Measurements from ENCODE around the gene ANKLE1. TPM values are rescaled to one million over a fixed set of nuclear protein-coding genes. Genes with fewer than 3 reads are reported as not detected.

Gene ANKLE1
- total RNA-seq, 1 donor from 2014 or later, result 0.23 TPM

DNA sequence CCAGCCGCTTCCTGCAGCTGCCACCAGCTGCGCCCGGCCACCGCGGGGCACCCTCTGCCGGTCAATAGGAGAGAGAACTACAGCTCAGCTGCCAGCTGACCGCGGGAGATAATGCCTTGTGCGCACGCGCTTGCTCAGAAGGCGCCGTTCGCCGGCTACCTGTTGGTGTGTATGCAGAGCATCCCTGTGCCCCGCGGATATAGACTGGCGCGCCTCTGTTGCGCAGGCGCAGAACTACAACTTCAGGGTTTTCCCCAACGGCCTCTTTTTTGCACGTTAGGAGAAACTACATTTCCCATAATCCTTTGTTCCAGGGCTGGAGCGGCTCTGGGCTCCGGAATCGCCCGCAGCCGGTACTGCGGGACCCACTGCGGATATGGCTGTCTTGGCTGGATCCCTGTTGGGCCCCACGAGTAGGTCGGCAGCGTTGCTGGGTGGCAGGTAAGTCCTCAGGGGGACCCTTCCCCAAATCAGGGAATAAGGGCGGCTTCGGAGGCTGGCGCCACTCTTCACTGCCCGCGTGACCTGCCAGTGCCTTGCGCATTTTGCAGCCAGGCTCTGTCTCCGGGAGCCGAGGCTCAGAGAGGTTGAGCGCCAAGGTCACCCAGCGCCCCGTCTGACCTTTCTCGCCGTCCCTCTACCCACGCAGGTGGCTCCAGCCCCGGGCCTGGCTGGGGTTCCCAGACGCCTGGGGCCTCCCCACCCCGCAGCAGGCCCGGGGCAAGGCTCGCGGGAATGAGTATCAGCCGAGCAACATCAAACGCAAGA lies 24.0 kb downstream of the ANKLE1 start, which contains the start of gene MRPL34:
MRPL34 (plus strand) TSS at position 356 of the 768 bp plus-strand sequence; CDS start at position 377, 21 bp downstream.
- DNase-seq (ENCODE audit: low spot score), result peak; percentile 98

DNA sequence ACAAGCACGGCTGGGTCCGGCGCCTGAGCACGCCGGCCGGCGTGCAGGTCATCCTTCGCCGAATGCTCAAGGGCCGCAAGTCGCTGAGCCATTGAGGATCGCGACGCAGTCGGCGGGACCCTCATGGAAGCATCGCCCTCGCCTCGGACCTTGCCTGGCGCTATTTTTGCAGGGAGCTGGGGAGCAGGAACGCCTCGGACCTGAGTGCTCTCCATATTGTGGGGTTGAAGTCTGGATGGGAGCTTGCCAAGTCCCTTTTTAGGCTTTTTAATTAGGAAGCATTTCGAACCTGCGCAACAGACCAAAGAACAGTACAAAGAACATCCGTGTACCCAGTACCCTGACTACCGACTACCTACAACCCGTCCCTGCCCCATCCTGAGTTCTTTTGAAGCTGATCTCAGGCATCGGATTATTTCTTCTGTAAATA lies 24.6 kb downstream of the ANKLE1 start:
- no peak for DNase-seq (ENCODE audit: low spot score)

DNA sequence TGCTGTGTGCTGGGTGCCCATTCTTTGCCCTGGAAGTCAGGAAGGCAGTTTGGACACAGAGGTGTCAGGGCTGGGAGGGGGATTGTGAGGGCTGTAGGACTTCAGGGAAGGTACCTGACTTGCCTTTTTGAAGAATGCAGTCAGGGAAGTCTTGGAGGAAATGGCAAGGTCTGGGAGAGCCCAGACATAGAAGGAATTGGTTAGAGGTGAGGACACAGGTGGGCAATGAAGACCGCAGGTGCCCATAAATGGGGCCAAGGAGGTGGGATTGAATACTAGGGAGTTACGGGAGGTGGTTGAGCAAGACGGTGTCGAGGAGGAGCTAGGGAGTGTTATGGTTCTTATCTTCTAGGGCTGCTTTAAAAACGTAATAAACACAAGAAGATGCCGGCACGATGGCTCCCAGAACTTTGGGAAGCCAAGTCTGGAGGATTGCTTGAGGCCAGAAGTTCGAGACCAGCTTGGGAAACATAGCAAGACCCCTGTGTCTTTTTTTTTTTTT lies 26.2 kb downstream of the ANKLE1 start:
- DNase-seq (ENCODE audit: low spot score), result no peak

DNA sequence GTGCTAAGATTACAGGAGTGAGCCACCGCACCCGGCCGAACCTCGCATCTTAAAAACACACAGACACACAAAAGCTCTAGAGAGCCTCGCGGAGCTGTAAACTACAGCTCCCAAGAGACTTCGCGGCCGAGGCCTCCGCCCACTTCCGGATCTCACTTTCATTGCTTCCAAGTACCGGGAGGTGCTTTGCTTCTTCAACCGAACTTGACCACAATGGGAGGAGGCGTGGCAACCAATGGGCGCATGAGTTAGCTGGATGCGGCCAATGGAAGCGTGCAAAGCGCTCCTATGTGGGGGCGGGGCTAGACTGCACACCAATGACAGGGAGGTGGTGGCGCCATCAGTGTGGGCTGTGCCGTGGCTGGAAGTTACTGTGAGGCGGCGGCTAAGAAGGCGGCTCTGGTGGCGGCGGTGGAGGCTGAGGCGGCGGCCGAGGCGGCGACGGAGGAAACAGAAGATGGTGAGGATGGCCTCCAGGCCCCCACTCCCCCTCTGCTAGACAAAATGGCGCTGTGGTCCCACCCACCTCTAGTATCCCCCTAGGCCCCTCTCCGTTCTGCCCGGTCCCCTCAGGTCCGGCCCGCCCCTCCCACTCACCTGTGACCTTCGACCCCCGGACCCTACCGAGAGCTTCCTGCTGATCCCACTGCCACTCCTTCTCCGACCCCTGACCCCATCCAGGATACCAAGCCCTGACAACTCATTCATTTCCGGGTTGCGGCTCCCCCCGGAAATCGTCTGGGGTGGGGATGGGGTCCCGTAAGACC lies 27.7 kb downstream of the ANKLE1 start, which contains the start of gene DDA1:
DDA1 (plus strand) TSS at position 366 of the 767 bp plus-strand sequence; CDS start at position 458, 92 bp downstream.
- peak; percentile 99 for DNase-seq (ENCODE audit: low spot score)

DNA sequence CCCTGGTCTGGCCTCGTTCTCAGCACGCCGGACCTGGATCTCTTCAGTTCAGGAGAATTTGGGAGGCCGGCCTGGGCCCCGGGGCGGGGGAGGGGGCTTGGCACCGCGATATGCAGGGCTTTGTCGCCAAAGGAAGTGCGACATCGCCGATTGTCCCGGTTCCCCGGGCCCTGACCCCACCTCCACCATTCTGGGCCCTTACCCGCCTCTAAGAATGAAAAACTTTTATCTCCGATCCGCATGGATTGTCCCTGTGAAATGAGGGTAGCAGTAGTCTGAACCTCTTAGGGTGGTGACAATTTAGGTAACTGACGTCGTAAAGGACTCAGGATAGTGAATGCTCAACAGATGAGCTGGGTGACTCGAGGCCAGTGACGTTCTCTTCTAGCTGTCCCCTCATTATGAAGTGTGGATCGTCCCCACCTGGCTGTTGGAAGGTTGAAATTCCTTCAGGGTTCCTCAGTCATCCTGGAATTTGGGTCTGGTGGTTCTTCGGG lies 28.3 kb downstream of the ANKLE1 start:
- DNase-seq (ENCODE audit: low spot score), result no peak

DNA sequence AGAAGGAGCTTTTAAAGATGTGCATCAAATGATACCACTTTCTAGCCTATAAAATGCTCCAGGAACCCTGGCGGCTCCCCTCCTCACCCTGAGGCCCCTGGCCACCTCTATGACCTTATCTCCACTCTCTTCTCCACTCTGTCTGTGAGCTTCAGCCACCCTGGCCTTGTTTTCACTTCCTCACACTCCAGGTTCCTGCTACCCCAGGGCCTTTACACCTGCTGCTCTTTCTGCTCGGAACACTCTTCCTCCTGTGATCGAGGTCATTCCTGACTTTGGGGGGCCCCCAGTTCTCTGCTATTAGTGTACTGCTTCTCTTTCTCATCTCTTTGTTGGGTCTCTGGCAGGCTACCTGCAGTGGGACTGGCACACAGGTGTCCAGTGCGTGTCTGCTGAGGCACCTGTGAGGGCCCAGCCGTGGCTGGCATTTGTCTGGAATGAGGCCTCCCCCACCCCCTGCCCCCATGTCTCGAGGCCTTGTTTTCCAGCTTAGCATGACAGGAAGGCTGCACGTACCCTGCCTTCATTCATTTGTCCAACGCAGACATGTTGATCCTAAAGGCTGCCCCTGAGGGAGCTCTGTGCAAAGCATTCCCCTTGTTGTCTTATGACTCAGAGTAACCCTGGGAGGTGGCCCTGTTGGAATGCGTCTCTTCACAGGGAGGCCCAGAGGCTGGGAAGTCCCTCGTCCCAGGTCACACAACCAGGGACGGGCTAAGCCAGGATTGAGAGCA lies 29.9 kb downstream of the ANKLE1 start:
- no peak for DNase-seq (ENCODE audit: low spot score)

DNA sequence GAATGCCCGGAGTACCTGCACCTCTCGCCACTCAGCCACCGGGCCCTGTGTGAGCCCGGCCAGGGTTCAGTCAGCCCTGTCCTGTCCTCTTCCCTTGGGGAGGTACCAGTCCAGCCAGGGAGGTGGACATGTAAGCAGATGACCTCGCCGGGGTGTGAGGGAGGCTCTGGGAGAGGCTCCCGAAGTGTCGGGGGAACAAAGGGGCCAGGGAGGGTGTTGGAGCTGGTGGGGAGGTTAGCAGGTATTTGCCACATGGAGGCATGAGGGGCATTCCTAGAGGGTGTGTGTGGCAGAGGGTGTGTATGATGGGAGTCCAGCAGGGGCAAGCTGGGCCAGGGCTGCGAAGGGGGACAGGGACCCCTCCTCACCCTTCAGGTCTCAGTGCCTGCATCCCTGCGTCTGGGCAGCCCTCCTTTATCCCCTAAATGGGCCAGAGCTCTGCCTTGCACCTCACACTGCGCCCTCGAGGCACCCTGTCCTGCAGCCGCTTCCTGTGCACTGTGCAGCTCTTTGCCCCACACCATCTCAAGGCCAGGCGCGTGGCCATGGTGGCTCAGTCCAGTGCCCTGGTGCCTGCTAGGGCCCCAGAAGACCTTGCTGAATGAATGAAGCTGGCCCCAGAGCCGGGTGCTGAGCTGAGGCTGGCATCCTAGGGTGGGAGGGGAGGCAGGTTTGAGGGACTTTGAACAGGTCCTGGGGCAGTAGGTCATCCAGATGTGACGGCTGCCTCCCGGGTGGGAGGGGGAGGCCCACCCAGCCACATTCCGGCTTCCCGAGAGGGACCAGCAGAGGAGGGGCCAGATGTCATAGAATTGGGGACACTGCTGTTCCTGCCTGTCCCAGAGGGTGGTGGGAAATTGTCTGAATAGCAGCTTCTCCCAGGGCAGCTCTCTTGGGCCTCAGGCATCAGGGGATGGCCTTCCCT lies 30.8 kb downstream of the ANKLE1 start:
- no peak for DNase-seq (ENCODE audit: low spot score)

DNA sequence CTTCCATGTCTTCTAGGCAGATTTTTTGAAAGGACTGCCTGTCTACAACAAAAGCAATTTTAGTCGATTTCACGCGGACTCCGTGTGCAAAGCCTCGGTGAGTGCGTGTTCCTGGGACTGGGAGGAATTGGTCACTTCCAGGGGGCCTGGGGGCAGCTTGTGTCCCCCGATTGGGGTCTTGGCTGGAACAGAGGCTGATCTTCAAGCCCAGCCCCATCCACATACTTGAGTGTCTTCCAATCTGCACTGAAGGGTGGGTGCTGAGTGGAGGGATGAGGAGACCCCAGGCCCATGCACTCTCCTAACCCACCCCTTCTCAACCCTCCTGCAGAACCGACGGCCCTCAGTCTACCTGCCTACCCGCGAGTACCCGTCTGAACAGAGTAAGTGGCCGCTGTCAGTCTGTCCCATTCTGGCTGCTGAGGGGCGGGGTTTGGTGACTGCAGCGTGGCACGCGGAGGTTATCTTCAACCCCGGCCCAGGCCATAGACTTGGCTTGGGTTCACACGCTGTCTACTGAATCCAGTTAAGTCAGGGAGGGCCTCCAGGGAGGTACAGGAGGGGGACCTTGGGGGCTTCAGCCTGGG lies 32.4 kb downstream of the ANKLE1 start:
- DNase-seq (ENCODE audit: low spot score), result no peak

DNA sequence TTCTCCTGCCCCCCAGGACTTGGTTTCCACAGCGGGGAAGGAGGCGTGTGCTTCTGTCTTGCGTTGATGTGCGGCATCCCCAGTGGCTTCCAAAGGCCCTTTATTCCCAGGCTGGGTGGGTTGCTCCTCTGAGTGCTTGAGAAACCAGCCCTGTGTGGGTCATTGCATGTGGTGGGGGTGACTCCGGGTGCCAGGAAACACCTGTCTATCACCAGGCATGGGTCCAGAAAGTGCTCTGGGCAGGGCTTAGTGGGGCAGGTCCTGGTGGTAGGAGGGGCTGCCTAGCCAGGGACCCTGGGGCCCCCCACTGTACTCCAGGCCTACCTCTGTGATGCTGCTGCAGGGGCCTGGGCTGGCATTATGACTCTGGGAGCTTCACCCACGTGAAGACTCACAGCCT lies 37.3 kb downstream of the ANKLE1 start:
- DNase-seq (ENCODE audit: low spot score), result no peak

DNA sequence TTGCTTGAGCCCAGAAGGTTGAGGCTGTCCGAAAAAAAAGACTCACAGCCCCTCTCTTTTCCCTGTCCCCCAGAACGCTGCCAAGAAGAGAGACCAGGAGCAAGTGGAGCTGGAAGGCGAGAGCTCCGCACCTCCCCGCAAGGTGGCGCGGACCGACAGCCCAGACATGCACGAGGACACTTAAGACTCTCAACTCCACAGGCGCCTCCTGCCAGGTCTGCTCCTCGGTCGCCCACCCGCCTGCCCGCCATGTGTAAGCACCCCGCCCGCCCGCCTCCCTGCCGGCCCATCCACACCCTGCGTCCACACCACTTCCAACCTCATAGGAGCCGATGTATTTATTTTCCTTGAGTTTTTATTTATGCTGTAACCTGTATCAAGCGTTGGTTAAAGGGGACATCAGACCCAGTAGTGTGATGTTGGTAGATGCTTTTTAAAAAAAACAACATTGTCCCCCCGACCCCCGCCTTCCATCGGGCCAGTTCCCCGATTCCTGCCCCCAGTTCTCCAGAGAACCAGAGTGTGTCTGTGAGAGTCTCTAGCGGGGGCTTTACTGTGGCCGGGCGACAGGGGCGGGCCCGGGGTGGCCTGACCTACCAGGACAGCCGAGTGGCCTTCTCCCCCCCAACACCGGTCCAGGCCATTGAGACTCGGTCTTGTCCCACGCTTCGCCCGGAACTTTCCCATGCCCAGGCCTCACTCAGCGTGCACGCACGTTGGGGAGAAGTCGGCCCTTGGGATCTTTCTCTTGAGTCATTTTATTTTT lies 38.0 kb downstream of the ANKLE1 start:
- no peak for DNase-seq (ENCODE audit: low spot score)

DNA sequence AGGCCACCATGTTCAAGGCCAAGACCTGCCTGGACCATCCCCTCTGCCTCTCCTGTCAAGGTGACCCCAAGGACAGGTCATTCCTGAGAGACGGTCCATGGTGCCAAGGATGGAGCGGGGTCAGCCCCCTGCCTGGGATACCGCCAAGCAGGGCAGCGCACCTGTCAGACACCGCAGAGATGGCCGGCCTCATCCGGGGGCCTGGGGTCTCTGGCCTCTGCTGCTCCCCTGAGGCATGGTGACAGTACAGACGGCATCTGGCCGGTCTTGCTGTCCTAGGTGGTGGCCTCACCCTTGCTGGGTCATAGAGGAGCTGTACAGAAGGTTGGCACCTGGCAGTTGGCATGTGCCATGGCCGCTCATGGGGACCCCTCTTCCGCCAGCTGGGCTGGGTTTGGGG lies 38.7 kb downstream of the ANKLE1 start:
- no peak for DNase-seq (ENCODE audit: low spot score)

DNA sequence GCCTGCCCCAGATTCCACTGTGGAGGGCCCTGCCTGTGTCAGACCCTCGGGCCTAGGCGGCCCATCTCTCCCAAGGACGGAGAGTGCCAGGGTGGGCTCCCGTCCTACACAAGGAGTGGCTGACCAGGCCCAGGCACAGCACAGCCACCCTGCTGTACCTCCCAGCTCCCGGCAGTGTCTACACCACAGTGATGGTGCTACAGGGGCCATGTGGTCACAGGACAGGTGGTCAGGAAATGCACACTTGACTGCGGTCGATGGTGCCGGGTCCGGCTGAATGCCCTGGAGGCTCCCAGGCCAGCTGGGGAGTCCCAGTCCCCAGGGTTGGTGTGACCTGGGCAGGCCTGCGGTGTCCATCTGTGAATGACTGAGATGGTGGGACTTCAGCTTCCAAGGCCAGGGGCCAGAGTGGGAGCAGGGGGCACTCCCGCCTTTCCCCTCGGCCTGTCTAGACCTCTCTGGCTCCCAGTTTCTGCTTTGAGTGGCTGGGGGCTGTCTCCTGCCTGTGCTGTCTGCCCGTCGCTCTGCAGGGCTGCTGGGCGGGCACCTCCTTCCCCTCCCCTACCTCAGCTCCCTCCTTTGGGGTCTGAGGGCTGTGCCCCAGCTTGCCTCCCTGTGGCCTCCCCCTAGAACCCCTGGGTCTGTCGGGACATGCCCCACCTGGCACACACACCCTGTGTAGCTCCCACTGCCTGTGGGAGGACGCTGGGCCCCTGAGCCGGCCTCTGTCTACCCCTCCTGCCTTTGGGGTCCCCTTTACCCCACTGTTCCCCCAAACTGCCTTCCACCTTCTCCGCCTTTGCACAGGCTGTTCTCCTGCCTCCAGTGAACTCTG lies 40.2 kb downstream of the ANKLE1 start:
- no peak for DNase-seq (ENCODE audit: low spot score)

DNA sequence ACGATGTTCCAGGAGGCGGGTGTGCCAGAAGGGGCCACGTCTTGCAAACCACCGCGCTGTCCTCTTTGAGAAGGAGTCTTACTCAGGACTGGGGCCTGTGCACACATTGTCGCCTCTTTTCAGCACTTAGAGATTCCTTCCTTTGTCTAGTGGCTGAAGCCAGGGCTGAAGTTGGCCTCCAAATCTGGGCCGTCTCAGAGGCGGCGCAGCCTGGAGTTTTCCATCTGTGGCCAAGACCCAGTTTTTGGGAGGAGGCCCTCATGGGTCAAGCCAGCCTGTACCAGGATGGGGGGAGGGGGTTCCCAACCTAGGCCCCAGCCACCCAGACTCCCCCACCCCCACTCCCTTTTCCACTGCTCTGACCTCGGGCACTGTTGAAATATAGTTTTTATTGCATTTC lies 41.2 kb downstream of the ANKLE1 start:
- DNase-seq (ENCODE audit: low spot score), result no peak

DNA sequence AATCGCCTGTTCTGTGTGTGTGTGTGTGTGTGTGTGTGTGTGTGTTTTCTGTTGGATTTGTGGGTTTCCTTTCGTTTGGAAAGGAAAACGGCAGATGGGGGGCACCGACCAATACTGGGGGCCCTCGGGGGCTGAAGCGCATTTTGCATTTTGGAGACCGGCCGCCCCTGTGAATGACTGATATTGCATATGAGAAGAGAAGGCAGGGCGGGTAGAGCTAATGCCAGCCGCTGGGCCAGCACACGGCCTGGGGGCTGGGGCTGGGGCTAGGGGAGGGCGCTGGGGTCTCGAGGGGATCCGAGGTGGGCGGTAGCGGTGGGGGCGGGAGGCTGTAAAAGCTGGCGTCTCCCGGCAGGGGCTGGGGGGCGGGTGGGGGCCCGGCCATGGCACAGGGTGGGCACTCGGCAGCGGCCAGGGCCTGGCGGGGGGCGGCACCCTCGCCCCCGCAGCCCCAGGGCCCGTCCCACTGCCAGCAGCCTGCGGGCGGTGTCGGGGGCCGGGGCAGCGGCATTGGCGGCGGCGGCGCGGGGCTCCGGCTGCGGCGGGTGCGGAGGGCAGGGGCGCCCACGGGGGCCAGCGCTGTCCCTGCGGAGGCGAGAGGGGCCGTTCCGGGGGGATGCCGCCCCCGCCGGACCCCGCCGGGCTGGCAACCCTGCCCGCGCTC lies 41.7 kb downstream of the ANKLE1 start:
- DNase-seq (ENCODE audit: low spot score), result no peak

DNA sequence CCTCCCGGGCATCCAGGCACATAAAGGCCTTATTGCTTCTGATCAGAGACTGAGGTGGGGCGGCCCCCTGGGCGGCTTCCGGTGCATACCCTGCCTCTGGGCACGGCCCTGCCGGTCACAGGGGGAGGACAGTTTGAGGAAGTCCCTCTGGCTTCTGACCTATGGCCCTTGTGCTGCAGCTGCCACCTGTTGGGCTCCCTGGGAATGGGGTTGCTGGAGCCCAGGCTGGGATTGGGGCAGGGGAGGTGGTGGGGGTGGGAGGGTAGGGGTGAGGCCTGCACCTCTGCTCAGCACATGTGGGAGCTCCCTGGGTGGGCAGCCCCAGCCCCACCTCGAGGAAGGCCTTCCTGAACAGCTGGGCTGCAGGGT lies 42.2 kb downstream of the ANKLE1 start:
- no peak for DNase-seq (ENCODE audit: low spot score)

DNA sequence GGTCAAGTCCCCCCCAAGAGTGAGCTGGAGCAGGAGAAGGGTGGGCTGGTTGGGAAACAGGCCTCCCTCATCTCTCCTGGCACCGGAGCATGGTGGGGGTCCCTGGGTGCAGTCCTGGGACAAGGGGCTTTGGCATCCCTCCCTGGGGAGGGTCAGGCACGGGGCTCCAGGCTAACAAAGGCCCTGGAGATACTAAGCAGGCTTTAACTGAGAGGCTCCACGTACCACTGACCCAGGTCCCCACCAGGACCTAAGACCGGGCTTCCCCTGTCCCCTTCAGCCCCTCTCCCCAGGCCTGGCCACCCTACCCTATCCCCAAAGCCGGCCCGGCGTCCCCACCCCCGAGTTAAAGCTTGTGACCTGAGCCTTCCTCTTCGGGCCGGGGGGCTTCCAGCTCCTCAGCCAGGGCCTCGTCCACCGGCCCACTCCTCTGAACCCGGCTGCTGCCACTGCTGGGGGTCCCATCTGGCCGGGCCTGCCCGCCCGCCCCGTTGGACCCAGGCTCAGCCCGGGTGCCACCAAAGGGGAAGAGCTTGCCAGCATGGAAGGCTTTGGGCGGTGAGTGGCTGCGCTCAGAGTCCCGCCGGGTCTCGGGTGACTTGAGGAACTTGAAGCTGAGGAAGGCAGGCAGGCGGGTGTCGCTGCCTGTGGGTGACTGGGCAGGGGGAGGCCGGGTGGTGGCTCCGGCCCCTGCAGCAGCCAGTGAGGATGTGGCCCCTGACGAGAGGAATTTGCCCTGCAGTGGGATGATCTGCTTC lies 42.8 kb downstream of the ANKLE1 start:
- DNase-seq (ENCODE audit: low spot score), result no peak

DNA sequence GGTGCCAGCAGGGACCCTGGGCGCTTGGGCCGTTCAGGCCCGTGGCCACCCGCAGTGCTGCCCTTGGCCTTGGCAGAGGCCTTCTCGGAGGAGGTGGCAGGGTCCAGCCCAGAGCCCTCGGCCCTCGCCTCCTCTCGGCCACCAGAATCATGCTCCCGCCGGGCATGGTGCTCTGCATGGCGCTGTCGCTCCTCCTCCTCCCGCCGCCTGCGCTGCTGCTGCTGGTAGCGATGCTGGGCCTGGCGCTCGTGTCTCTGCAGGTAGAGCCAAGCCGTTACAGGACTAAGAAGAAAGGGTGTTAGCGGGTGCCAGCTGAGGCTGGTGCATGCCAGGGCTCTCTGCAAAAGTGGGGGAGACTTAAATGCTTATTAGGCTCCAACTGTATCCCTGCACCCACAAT lies 43.4 kb downstream of the ANKLE1 start:
- no peak for DNase-seq (ENCODE audit: low spot score)

Data from ureter (tissue), 1 donor.